Liver (tissue), 9 donors: ENCODE measurements around the gene FITM1. TPM values are rescaled to one million over a fixed set of nuclear protein-coding genes. Genes with fewer than 3 reads are reported as not detected.

ENCODE experiments used
- DNase-seq: peaks from one replicate; pipeline ENCODE4 v3.0.0-alpha.2; 2017; ENCODE audit warnings: low spot score
- H3K27ac ChIP-seq, 2 donors: one replicate each; pipeline ENCODE4 v1.7.0; 2013; ENCODE audit warnings: inconsistent platforms in 2 of 2, low read length in 2 of 2, control low read depth in 1 of 2, low read depth in 1 of 2, mild to moderate bottlenecking in 1 of 2
- H3K27me3 ChIP-seq, 4 donors: one replicate each; pipeline versions ENCODE4 v1.6.1 to v1.7.0; 2013; ENCODE audit warnings: low read length in 3 of 4, inconsistent platforms in 1 of 4, mild to moderate bottlenecking in 1 of 4, moderate library complexity in 1 of 4; ENCODE audit not compliant: control insufficient read depth in 4 of 4, insufficient read depth in 4 of 4
- H3K36me3 ChIP-seq, 4 donors: one replicate each; pipeline versions ENCODE4 v1.6.1 to v1.7.0; 2013; ENCODE audit warnings: low read length in 3 of 4, mild to moderate bottlenecking in 3 of 4, low read depth in 1 of 4, moderate library complexity in 1 of 4; ENCODE audit not compliant: control insufficient read depth in 4 of 4, insufficient read depth in 3 of 4
- H3K4me1 ChIP-seq, 4 donors: one replicate each; pipeline versions ENCODE4 v1.6.1 to v1.7.0; 2013; ENCODE audit warnings: low read length in 3 of 4, mild to moderate bottlenecking in 3 of 4, moderate library complexity in 1 of 4; ENCODE audit not compliant: control insufficient read depth in 4 of 4, insufficient read depth in 4 of 4
- H3K4me3 ChIP-seq, 3 donors: one replicate each; pipeline versions ENCODE4 v1.6.1 to v1.7.0; 2013; ENCODE audit warnings: low read length in 3 of 3, control low read depth in 1 of 3, low read depth in 1 of 3, mild to moderate bottlenecking in 1 of 3
- H3K9ac ChIP-seq, 2 donors: one replicate each; pipeline ENCODE4 v1.7.0; 2013; ENCODE audit warnings: low read length in 2 of 2, mild to moderate bottlenecking in 2 of 2, moderate library complexity in 2 of 2, control low read depth in 1 of 2, low read depth in 1 of 2
- H3K9me3 ChIP-seq, 4 donors: one replicate each; pipeline versions ENCODE4 v1.6.1 to v1.7.0; 2013; ENCODE audit warnings: low read length in 3 of 4; ENCODE audit not compliant: control insufficient read depth in 4 of 4
- EGR1 ChIP-seq, 2 donors: IDR thresholded peaks; 2 replicates each; pipeline ENCODE4 v1.6.1; 2016 to 2018; ENCODE audit warnings: antibody characterized with exemption in 2 of 2, low read depth in 2 of 2
- FOXA1 ChIP-seq: IDR thresholded peaks from 2 replicates; pipeline ENCODE4 v1.6.1; 2016; ENCODE audit warnings: antibody characterized with exemption
- FOXA2 ChIP-seq: IDR thresholded peaks from 2 replicates; pipeline ENCODE4 v1.6.1; 2016; ENCODE audit warnings: antibody characterized with exemption
- GABPA ChIP-seq, 2 donors: IDR thresholded peaks in 1 of 2; conservative IDR thresholded peaks in 1 of 2; 2 replicates each; pipeline ENCODE4 v1.6.1; 2016; ENCODE audit warnings: antibody characterized with exemption in 2 of 2, mild to moderate bottlenecking in 1 of 2, moderate library complexity in 1 of 2
- HNF4A ChIP-seq, 2 donors: conservative IDR thresholded peaks; 2 replicates each; pipeline ENCODE4 v1.6.1; 2016; ENCODE audit warnings: antibody characterized with exemption in 2 of 2, mild to moderate bottlenecking in 2 of 2
- HNF4G ChIP-seq: IDR thresholded peaks from 2 replicates; pipeline ENCODE4 v1.6.1; 2016; ENCODE audit warnings: antibody characterized with exemption
- JUND ChIP-seq, 2 donors: IDR thresholded peaks; 2 replicates each; pipeline ENCODE4 v1.6.1; 2016; ENCODE audit warnings: antibody characterized with exemption in 2 of 2
- NR2F2 ChIP-seq: IDR thresholded peaks from 2 replicates; pipeline ENCODE4 v1.6.1; 2016; ENCODE audit warnings: antibody characterized with exemption
- RAD21 ChIP-seq, 2 donors: IDR thresholded peaks; 2 replicates each; pipeline ENCODE4 v1.6.1; 2016; ENCODE audit warnings: antibody characterized with exemption in 2 of 2, mild to moderate bottlenecking in 2 of 2
- RXRA ChIP-seq, 2 donors: IDR thresholded peaks; 2 replicates each; pipeline ENCODE4 v1.6.1; 2017 to 2018; ENCODE audit warnings: antibody characterized with exemption in 2 of 2, mild to moderate bottlenecking in 1 of 2
- SP1 ChIP-seq: IDR thresholded peaks from 2 replicates; pipeline ENCODE4 v1.6.1; 2018; ENCODE audit warnings: antibody characterized with exemption, mild to moderate bottlenecking
- WGBS: extraction: QIAGEN DNeasy Blood & Tissue Kit; methylation state at CpG from one replicate; pipeline ENCODE4 v1.1.7; 2013; 5-methylcytosine and 5-hydroxymethylcytosine counted together
- polyA plus RNA-seq, 2 donors: library from polyadenylated mRNA; stranded (reverse) in 1 of 2; unstranded in 1 of 2; fragments of 200-250 nt in 1 of 2; fragments of >200 nt in 1 of 2; fragmentation: Nextera tagmentation in 1 of 2; extraction: Ambion mirVana in 1 of 2; gene quantifications; one replicate each; pipeline versions ENCODE4 v1.2.1 to v1.2.3, GENCODE V29; 2013 to 2015
- total RNA-seq, 2 donors: library from RNA; depleted of rRNA; stranded (reverse); fragments of >200 nt; gene quantifications; one replicate each; pipeline ENCODE4 v1.2.3, GENCODE V29; 2014
- TF ChIP-seq, protein P1 (sequence below): IDR thresholded peaks from 2 replicates; pipeline ENCODE4 v1.6.1; 2016; ENCODE audit warnings: antibody characterized with exemption
- TF ChIP-seq, protein P2 (sequence below): IDR thresholded peaks from 2 replicates; pipeline ENCODE4 v1.6.1; 2016; ENCODE audit warnings: antibody characterized with exemption
- TF ChIP-seq, protein P3 (sequence below): fragments of 150-350 bp; IDR thresholded peaks from 2 replicates; pipeline ENCODE4 v1.5.1; 2017; ENCODE audit warnings: improper control_type of control experiment, low read depth, low read length; ENCODE audit not compliant: missing input control
- TF ChIP-seq, protein P4 (sequence below): IDR thresholded peaks from 2 replicates; pipeline ENCODE4 v1.6.1; 2016; ENCODE audit warnings: antibody characterized with exemption, mild to moderate bottlenecking
- donor health status: healthy.
- donor health status: healthy.
- donor health status: healthy.
- donor health status: healthy.
- donor health status: healthy.

Gene FITM1
- total and polyA plus RNA-seq, 4 donors, result 1.7 to 16.1 (median 9.1) TPM

DNA sequence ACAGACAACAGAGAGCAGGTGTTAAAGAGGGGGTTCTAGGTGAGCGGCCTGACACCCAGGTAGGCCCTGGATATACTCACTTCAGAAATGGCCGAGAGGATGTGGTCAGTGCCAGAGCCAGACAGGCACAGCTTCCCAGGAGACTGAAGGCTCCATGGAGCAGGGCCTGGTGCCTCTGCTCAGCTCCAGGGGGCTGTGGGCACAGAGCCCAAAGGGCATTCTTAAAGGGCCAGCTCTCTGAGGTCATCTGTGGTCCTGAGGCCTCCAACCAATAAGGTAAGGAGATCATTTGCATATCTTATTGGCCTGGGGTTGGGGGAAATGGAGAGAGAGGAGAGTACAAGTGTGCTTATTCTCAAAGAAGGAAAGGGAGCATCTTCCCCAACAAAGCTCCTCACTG is 46.0 kb upstream of the FITM1 start:
- Histone ChIP-seq H3K27me3 (no peaks in the 10 kb centered on the region), H3K9me3 (no peaks in the 10 kb centered on the region), H3K4me3 (no peak overlapping the region), H3K27ac (no peak overlapping the region), H3K9ac (no peak overlapping the region), H3K4me1 (peaks cover 2 to 24% (median 20%) of the 10 kb centered on the region in 4 donors), H3K36me3 (no peaks in the 10 kb centered on the region)
- 95% methylated on average over 2 of the region's 2 CpGs for WGBS
- TF ChIP-seq GABPA (IDR thresholded peaks at IDR 0.05 in 1 of 2, conservative IDR thresholded peaks at IDR 0.05 in 1 of 2), result no peak
- TF ChIP-seq, protein P1, sequence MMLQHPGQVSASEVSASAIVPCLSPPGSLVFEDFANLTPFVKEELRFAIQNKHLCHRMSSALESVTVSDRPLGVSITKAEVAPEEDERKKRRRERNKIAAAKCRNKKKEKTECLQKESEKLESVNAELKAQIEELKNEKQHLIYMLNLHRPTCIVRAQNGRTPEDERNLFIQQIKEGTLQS, result no peak
- TF ChIP-seq RAD21 (IDR thresholded peaks at IDR 0.05), result no peak
- no peak for TF ChIP-seq FOXA1
- TF ChIP-seq SP1, result no peak
- TF ChIP-seq, protein P2, sequence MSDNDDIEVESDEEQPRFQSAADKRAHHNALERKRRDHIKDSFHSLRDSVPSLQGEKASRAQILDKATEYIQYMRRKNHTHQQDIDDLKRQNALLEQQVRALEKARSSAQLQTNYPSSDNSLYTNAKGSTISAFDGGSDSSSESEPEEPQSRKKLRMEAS, result no peak
- no peak for TF ChIP-seq HNF4G
- DNase-seq, result no peak

DNA sequence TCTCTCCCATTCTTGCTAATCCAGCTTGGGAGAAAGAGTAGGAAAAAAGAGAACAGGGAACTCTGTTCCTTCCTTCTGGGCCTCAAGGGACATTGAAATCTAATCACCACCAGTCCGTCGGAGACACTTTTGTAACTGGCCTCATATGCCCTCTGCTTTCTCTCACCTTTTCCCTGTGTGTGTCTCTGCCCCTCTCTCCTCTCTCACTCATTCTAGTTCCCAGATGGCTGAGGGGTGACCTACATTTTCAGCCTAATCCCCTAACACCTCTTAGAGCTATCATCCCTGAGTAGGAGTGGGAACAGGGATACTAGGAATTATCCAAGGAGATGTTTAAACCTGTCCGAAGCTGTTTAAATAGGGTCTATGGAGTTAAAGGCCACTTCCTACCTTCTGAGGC is 45.2 kb upstream of the FITM1 start:
- no peak overlapping the region for H3K9ac ChIP-seq
- TF ChIP-seq, protein P2, result no peak
- TF ChIP-seq, protein P3, sequence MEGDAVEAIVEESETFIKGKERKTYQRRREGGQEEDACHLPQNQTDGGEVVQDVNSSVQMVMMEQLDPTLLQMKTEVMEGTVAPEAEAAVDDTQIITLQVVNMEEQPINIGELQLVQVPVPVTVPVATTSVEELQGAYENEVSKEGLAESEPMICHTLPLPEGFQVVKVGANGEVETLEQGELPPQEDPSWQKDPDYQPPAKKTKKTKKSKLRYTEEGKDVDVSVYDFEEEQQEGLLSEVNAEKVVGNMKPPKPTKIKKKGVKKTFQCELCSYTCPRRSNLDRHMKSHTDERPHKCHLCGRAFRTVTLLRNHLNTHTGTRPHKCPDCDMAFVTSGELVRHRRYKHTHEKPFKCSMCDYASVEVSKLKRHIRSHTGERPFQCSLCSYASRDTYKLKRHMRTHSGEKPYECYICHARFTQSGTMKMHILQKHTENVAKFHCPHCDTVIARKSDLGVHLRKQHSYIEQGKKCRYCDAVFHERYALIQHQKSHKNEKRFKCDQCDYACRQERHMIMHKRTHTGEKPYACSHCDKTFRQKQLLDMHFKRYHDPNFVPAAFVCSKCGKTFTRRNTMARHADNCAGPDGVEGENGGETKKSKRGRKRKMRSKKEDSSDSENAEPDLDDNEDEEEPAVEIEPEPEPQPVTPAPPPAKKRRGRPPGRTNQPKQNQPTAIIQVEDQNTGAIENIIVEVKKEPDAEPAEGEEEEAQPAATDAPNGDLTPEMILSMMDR, result no peak
- TF ChIP-seq HNF4G (no peak), RXRA (IDR thresholded peaks at IDR 0.05) (no peak), RAD21 (IDR thresholded peaks at IDR 0.05) (no peak), HNF4A (conservative IDR thresholded peaks at IDR 0.05) (no peak), FOXA1 (no peak)
- TF ChIP-seq, protein P1, result no peak
- no peak overlapping the region for H3K4me3 ChIP-seq
- DNase-seq, result no peak
- H3K27ac ChIP-seq, result no peak overlapping the region
- peaks cover 2 to 21% (median 19%) of the 10 kb centered on the region in 4 donors for H3K4me1 ChIP-seq
- no peaks in the 10 kb centered on the region for H3K27me3 ChIP-seq
- no peaks in the 10 kb centered on the region for H3K9me3 ChIP-seq
- no peaks in the 10 kb centered on the region for H3K36me3 ChIP-seq
- WGBS, result over 99% methylated on average over 3 of the region's 3 CpGs

DNA sequence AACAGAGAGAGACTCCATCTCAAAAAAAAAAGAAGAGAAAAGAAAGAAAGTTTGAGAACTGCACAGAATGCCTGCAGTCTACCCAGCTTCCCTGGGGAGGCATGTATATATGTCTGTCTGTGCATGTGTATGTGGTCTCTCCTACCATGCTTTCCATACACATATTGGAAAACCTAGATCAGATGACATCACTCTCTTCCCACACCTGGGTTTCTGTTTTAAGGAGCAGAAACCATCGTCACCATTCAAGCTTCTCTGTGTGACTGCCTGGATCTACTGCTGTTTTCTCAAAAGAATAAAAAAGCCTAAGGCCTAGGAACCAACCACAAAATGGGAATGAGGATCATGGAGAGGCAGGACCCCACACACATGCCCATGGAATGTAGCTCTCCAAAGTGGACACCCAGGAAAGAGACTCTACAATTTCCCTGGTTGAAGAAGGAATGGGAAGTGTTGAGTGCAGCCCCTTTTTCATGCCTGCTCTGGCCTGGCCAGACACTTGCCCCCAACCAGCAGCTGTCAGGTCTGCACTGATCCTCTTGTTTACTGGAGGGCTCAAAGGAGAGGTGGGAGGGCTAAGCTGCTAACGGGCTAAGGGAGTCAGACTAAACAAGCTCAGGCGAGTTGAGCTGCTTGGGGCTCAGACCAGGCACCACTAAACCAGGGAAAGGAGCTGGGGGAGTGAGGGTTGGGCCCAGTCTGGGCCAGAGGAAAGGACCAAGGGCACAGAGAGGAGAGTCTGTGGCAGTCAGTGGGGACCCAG is 44.1 kb upstream of the FITM1 start:
- Histone ChIP-seq H3K4me3 (no peak overlapping the region), H3K36me3 (no peaks in the 10 kb centered on the region), H3K4me1 (peaks cover 1 to 19% (median 15%) of the 10 kb centered on the region in 4 donors), H3K27me3 (no peaks in the 10 kb centered on the region), H3K9ac (no peak overlapping the region), H3K27ac (no peak overlapping the region), H3K9me3 (no peaks in the 10 kb centered on the region)
- 96% methylated on average over 3 of the region's 3 CpGs for WGBS
- no peak for DNase-seq
- TF ChIP-seq, protein P4, sequence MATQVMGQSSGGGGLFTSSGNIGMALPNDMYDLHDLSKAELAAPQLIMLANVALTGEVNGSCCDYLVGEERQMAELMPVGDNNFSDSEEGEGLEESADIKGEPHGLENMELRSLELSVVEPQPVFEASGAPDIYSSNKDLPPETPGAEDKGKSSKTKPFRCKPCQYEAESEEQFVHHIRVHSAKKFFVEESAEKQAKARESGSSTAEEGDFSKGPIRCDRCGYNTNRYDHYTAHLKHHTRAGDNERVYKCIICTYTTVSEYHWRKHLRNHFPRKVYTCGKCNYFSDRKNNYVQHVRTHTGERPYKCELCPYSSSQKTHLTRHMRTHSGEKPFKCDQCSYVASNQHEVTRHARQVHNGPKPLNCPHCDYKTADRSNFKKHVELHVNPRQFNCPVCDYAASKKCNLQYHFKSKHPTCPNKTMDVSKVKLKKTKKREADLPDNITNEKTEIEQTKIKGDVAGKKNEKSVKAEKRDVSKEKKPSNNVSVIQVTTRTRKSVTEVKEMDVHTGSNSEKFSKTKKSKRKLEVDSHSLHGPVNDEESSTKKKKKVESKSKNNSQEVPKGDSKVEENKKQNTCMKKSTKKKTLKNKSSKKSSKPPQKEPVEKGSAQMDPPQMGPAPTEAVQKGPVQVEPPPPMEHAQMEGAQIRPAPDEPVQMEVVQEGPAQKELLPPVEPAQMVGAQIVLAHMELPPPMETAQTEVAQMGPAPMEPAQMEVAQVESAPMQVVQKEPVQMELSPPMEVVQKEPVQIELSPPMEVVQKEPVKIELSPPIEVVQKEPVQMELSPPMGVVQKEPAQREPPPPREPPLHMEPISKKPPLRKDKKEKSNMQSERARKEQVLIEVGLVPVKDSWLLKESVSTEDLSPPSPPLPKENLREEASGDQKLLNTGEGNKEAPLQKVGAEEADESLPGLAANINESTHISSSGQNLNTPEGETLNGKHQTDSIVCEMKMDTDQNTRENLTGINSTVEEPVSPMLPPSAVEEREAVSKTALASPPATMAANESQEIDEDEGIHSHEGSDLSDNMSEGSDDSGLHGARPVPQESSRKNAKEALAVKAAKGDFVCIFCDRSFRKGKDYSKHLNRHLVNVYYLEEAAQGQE, result no peak
- TF ChIP-seq RXRA (IDR thresholded peaks at IDR 0.05) (no peak), GABPA (IDR thresholded peaks at IDR 0.05 in 1 of 2, conservative IDR thresholded peaks at IDR 0.05 in 1 of 2) (no peak), JUND (IDR thresholded peaks at IDR 0.05) (no peak), RAD21 (IDR thresholded peaks at IDR 0.05) (no peak), FOXA2 (no peak), FOXA1 (no peak), EGR1 (IDR thresholded peaks at IDR 0.05; ENCODE audit: low read depth in 2 of 2) (no peak), HNF4G (no peak), NR2F2 (no peak)
- TF ChIP-seq, protein P2, result no peak
- TF ChIP-seq, protein P3, result no peak
- TF ChIP-seq, protein P1, result no peak
